Osteoblast (primary cell): ENCODE measurements around the gene HIGD1A. TPM values are rescaled to one million over a fixed set of nuclear protein-coding genes. Genes with fewer than 3 reads are reported as not detected.
A peak's percentile ranks its signal among the peaks of the same experiment; 100 is the strongest.

Experiments used
- DNase-seq: peaks from one replicate; pipeline ENCODE4 v3.0.0; 2011; ENCODE audit warnings: low spot score, mixed read lengths; ENCODE audit not compliant: insufficient read length; ENCODE audit errors: missing footprints
- H2AFZ ChIP-seq: 2 replicates; pipeline ENCODE4 v1.6.0; 2011; ENCODE audit warnings: mild to moderate bottlenecking, low read length
- H3K27ac ChIP-seq: 2 replicates; pipeline ENCODE4 v1.5.1; 2011; ENCODE audit warnings: mild to moderate bottlenecking, low read depth, low read length, moderate library complexity
- H3K27me3 ChIP-seq: 2 replicates; pipeline ENCODE4 v1.6.0; 2012; ENCODE audit warnings: mild to moderate bottlenecking, control low read depth, inconsistent platforms, low read length, moderate library complexity; ENCODE audit not compliant: insufficient read depth
- H3K36me3 ChIP-seq: 2 replicates; pipeline ENCODE4 v1.5.1; 2011; ENCODE audit warnings: mild to moderate bottlenecking, low read length, control low read depth, moderate library complexity; ENCODE audit not compliant: insufficient read depth
- H3K4me1 ChIP-seq: 2 replicates; pipeline ENCODE4 v1.5.1; 2011; ENCODE audit warnings: mild to moderate bottlenecking, low read length, control low read depth, moderate library complexity; ENCODE audit not compliant: insufficient read depth
- H3K4me2 ChIP-seq: 2 replicates; pipeline ENCODE4 v1.6.0; 2011; ENCODE audit warnings: mild to moderate bottlenecking, low read length; ENCODE audit not compliant: insufficient read depth
- H3K4me3 ChIP-seq: fragments of 200-600 bp; sonication (generic); 3 replicates; pipeline ENCODE4 v1.5.1; 2012; ENCODE audit warnings: mild to moderate bottlenecking, low read length, inconsistent platforms; ENCODE audit not compliant: insufficient read depth
- H3K79me2 ChIP-seq: 2 replicates; pipeline ENCODE4 v1.6.0; 2012; ENCODE audit warnings: mild to moderate bottlenecking, low read length, control low read depth, inconsistent platforms; ENCODE audit not compliant: insufficient read depth
- H3K9me3 ChIP-seq: 2 replicates; pipeline ENCODE4 v1.5.1; 2011; ENCODE audit warnings: low read depth, low read length, control low read depth
- H4K20me1 ChIP-seq: 2 replicates; pipeline ENCODE4 v1.6.0; 2012; ENCODE audit warnings: mild to moderate bottlenecking, low read length, control low read depth; ENCODE audit not compliant: insufficient read depth
- CTCF ChIP-seq: IDR thresholded peaks from 2 replicates; pipeline ENCODE4 v1.5.1; 2011; ENCODE audit warnings: mild to moderate bottlenecking, low read depth, low read length, moderate library complexity; ENCODE audit errors: extremely low read depth
- total RNA-seq: library from RNA; depleted of rRNA; stranded (reverse); fragments of >200 nt; gene quantifications from 2 replicates; pipeline ENCODE4 v1.2.3, GENCODE V29; 2012

Gene HIGD1A
- total RNA-seq, 1 donor = 88.3 TPM

- Histone ChIP-seq H3K4me2 (no peak overlapping the region), H3K36me3 (no peaks in the 10 kb centered on the region), H4K20me1 (peaks cover 7% of the 10 kb centered on the region), H3K9me3 (no peaks in the 10 kb centered on the region), H3K4me3 (no peak overlapping the region), H2AFZ (no peak overlapping the region), H3K79me2 (peaks cover 63% of the 10 kb centered on the region), H3K27me3 (no peaks in the 10 kb centered on the region), H3K27ac (no peak overlapping the region), H3K4me1 (peaks cover 17% of the 10 kb centered on the region)
- no peak for DNase-seq
- no peak for TF ChIP-seq CTCF
Measured at GRCh38 chr3:42800251-42800650, 4.0 kb downstream of the HIGD1A start.

GRCh38 chr3:42799376-42799775 is 4.9 kb downstream of the HIGD1A start:
- no peak overlapping the region for H3K27ac ChIP-seq
- H3K27me3 ChIP-seq = no peaks in the 10 kb centered on the region
- H3K9me3 ChIP-seq = no peaks in the 10 kb centered on the region
- no peak overlapping the region for H3K4me2 ChIP-seq
- no peak for TF ChIP-seq CTCF
- peaks cover 7% of the 10 kb centered on the region for H4K20me1 ChIP-seq
- DNase-seq = no peak
- no peak overlapping the region for H2AFZ ChIP-seq
- H3K79me2 ChIP-seq = peaks cover 72% of the 10 kb centered on the region
- no peaks in the 10 kb centered on the region for H3K36me3 ChIP-seq
- peaks cover 12% of the 10 kb centered on the region for H3K4me1 ChIP-seq
- H3K4me3 ChIP-seq = no peak overlapping the region

- DNase-seq = no peak
- H3K4me2 ChIP-seq = no peak overlapping the region
- H3K27ac ChIP-seq = no peak overlapping the region
- H3K79me2 ChIP-seq = peaks cover 57% of the 10 kb centered on the region
- peaks cover 8% of the 10 kb centered on the region for H3K36me3 ChIP-seq
- no peaks in the 10 kb centered on the region for H4K20me1 ChIP-seq
- no peaks in the 10 kb centered on the region for H3K9me3 ChIP-seq
- no peak for TF ChIP-seq CTCF
- no peaks in the 10 kb centered on the region for H3K27me3 ChIP-seq
- no peak overlapping the region for H3K4me3 ChIP-seq
- H3K4me1 ChIP-seq = no peaks in the 10 kb centered on the region
- no peak overlapping the region for H2AFZ ChIP-seq
Measured at GRCh38 chr3:42796332-42796885, 7.9 kb downstream of the HIGD1A start.

- peaks cover 55% of the 10 kb centered on the region for H3K79me2 ChIP-seq
- no peak for TF ChIP-seq CTCF
Measured at GRCh38 chr3:42795621-42796181, 8.6 kb downstream of the HIGD1A start.

More at GRCh38 chr3:42795621-42796181, 8.6 kb downstream of the HIGD1A start:
- Histone ChIP-seq H3K36me3 (peaks cover 8% of the 10 kb centered on the region), H3K27me3 (no peaks in the 10 kb centered on the region), H3K4me3 (no peak overlapping the region), H3K9me3 (no peaks in the 10 kb centered on the region), H2AFZ (no peak overlapping the region), H3K4me2 (no peak overlapping the region), H3K27ac (no peak overlapping the region), H3K4me1 (no peaks in the 10 kb centered on the region), H4K20me1 (no peaks in the 10 kb centered on the region)
- peak; percentile 67 for DNase-seq
